Right atrium auricular region (tissue), 2 donors: ENCODE data around the gene MTSS2. TPM values are rescaled to one million over a fixed set of nuclear protein-coding genes. Genes with fewer than 3 reads are reported as not detected.

Source experiments
- DNase-seq: peaks from one replicate; pipeline ENCODE4 v3.0.0-alpha.2; 2019; ENCODE audit warnings: low spot score
- H3K27ac ChIP-seq, 2 donors: fragments of 200-600 bp; sonication (generic); 1 replicate in 1 of 2; 2 replicates in 1 of 2; pipeline ENCODE4 v1.5.1; 2016 to 2019
- H3K27me3 ChIP-seq, 2 donors: fragments of 200-600 bp; sonication (generic); one replicate each; pipeline versions ENCODE4 v1.5.1 to v1.6.0; 2017 to 2019
- H3K36me3 ChIP-seq: fragments of 200-600 bp; sonication (generic); one replicate; pipeline ENCODE4 v1.5.1; 2016
- H3K4me1 ChIP-seq, 2 donors: fragments of 200-600 bp; sonication (generic); one replicate each; pipeline versions ENCODE4 v1.5.1 to v1.6.0; 2017 to 2019
- H3K4me3 ChIP-seq, 2 donors: fragments of 200-600 bp; sonication (generic); 1 replicate in 1 of 2; 2 replicates in 1 of 2; pipeline ENCODE4 v1.5.1; 2017 to 2019; ENCODE audit warnings: mild to moderate bottlenecking in 1 of 2, moderate library complexity in 1 of 2
- H3K9me3 ChIP-seq, 2 donors: fragments of 200-600 bp; sonication (generic); one replicate each; pipeline ENCODE4 v1.5.1; 2019
- CTCF ChIP-seq, 2 donors: fragments of 200-600 bp; sonication (generic); IDR thresholded peaks; one replicate each; pipeline ENCODE4 v1.5.1; 2019; ENCODE audit warnings: antibody characterized with exemption in 2 of 2
- total RNA-seq, 2 donors: library from RNA; depleted of rRNA; stranded (reverse); fragments of >200 nt; gene quantifications; one replicate each; pipeline ENCODE4 v1.1.0, GENCODE V29; 2016

The MTSS2 gene
- total RNA-seq, 2 donors from 2014 or later: 35.3 to 44.7 TPM

GRCh38 chr16:70678898-70679670 lies 6.8 kb downstream of the MTSS2 start:
- Histone ChIP-seq H3K9me3 (no peaks in the 10 kb centered on the region), H3K27ac (no peak overlapping the region), H3K4me1 (peaks cover 0 to 41% of the 10 kb centered on the region in 2 donors), H3K27me3 (no peaks in the 10 kb centered on the region), H3K36me3 (peaks cover 57% of the 10 kb centered on the region), H3K4me3 (no peak overlapping the region)
- no peak for DNase-seq
- TF ChIP-seq CTCF (IDR thresholded peaks at IDR 0.05): no peak

GRCh38 chr16:70678121-70678897 lies 7.5 kb downstream of the MTSS2 start:
- no peak for TF ChIP-seq CTCF (IDR thresholded peaks at IDR 0.05)
- Histone ChIP-seq H3K36me3 (peaks cover 62% of the 10 kb centered on the region), H3K9me3 (no peaks in the 10 kb centered on the region), H3K27me3 (no peaks in the 10 kb centered on the region), H3K27ac (no peak overlapping the region), H3K4me3 (no peak overlapping the region), H3K4me1 (peaks cover 0 to 33% of the 10 kb centered on the region in 2 donors)
- DNase-seq: no peak

DNA sequence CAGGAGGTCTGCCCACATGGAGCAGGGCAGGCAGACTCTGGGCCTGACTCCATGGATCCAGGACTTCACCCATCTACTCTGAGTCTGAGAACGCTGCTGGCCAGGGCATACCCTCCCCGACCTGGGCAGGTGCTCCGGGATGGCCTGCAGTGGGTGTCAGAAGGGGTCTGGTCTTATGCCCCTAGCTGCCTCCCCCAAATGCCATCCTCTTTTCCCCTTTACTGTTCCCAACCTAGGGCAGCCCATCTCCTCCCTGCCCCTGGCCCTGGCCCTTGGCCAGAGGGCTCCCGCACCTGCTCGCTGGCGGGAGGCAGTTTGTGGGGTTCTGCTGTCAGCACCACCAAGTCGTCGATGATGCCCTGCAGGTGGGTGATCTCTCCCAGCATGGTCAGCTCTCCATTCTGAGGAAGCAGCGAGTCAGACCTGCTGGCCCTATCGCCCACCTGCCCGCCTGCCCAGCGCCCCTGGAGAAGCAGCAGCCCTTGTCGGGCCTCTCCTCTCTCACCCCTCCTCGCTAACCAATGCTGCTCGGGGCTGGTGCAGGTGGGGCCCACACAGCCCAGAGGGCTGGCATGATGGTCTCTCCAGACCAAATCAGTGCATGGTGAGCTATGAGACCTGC lies 8.2 kb downstream of the MTSS2 start:
- Histone ChIP-seq H3K36me3 (peaks cover 62% of the 10 kb centered on the region), H3K4me3 (no peak overlapping the region), H3K4me1 (peaks cover 0 to 26% of the 10 kb centered on the region in 2 donors), H3K27ac (no peak overlapping the region), H3K27me3 (no peaks in the 10 kb centered on the region), H3K9me3 (no peaks in the 10 kb centered on the region)
- no peak for DNase-seq
- TF ChIP-seq CTCF (IDR thresholded peaks at IDR 0.05): no peak

DNA sequence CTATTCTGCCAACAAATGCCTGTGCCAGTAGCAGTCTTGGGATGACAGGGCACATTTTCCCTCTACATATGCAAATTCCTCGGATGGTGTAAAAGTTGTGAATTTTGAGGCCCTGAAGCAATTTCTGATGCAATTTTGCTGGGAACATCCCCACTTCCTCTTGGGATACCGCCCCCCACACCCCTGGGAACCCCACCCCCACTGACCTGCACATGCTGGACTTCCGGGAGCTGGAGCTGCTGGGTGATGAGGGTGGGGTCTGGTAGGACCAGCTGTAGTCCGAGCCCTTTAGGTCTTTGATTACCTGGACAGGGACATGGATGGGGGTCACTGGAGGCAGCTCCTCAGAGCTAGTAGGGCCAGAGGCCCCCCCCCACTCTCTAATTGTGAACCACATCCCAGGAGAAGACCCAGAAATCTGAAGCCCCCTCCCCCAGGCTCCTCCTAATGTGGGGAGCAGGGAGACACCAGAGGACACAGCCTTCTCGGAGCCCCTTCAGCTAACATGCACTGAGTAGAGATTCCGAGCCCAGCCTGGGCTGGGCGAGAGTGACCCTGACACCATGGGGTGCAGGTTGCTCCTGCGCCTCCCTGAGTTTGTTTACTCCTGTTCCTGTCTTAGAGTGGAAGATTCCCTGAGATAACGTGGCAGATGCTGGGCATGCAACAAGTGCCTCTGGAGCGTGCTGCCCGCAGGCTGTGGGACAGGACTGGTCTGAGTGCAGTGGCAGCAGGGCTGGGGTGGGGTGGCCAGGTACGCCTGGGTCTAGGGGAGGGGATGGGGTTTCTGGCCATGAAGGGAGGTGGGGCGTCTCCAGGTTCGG lies 9.0 kb downstream of the MTSS2 start:
- Histone ChIP-seq H3K4me1 (peaks cover 0 to 19% of the 10 kb centered on the region in 2 donors), H3K27me3 (no peaks in the 10 kb centered on the region), H3K36me3 (peaks cover 66% of the 10 kb centered on the region), H3K27ac (no peak overlapping the region), H3K4me3 (no peak overlapping the region), H3K9me3 (no peaks in the 10 kb centered on the region)
- no peak for DNase-seq
- no peak for TF ChIP-seq CTCF (IDR thresholded peaks at IDR 0.05)

DNA sequence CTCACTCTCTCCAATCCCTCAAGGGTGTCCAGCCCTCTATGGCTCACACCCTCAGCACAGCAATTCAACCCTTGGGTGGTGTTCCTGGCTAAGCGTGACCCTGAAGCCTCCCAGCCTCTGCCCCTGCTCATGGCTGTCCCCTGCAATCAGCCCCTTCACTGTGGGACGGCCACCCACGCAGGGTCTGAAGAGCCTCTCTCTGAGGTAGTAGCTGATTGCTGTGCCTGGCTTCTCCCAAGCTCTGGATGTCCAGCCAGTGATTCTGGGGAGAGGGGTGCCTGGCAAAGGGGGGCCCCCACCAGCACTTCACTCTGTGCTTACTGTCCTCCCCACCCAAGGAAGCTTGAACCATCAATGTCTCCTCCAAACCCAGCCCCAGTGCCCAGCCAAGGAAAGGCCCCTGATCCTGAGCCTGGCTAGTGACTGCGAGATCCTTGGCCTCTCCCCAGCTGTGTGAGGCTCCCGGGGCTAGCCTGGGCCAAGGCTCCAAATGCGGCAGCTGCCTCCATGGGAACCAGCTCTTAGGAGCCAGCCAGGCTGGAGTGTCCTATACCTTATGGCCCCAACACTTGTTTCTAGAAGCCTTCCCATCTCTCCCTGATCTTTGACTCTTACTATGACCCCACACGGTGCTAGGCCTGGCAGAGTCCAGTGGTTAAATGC lies 9.9 kb downstream of the MTSS2 start:
- no peak for DNase-seq
- H3K4me1 ChIP-seq: peaks cover 0 to 10% of the 10 kb centered on the region in 2 donors
- no peak overlapping the region for H3K27ac ChIP-seq

More for the DNA sequence above, 9.9 kb downstream of the MTSS2 start:
- no peak for TF ChIP-seq CTCF (IDR thresholded peaks at IDR 0.05)
- Histone ChIP-seq H3K36me3 (peaks cover 75% of the 10 kb centered on the region), H3K27me3 (no peaks in the 10 kb centered on the region), H3K4me3 (no peak overlapping the region), H3K9me3 (no peaks in the 10 kb centered on the region)
